GM19324 (cell line): ENCODE measurements around the gene RNF214.
"Not testable (repeated sequence)": the region's sequence is repeated elsewhere in the genome, so short reads cannot be mapped to it uniquely, and the experiment has no call there.

Source experiments
- ATAC-seq: cut with Tn5 transposase; IDR thresholded peaks from one replicate; pipeline ENCODE4 v1.9.1; 2021; ENCODE audit warnings: mild to moderate bottlenecking, moderate library complexity; ENCODE audit not compliant: unreplicated experiment, low FRiP score

Gene RNF214

DNA sequence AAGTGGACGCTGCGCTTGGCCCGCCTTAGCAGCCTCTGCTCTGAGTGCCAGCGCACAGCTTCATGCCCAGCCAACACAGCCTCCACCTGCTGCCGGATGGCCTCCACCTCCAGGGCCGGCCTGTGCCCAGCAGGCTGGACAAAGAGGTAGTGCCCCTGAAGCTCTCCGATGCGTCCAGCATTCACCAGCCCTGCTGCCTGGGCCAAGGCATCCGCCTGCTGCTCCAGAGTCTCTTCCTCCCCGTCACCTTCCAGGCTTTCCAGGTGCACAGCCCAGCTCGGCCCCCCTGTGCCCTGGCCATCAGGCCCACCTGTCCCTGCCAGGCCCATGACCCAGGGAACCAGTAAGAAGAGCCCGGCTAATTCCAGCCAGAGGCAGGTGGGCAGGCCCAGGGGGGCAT lies 3.1 kb upstream of the RNF214 start:
- no peak for ATAC-seq

GRCh38 chr11:117229931-117230285 lies 2.6 kb upstream of the RNF214 start:
- no peak for ATAC-seq

DNA sequence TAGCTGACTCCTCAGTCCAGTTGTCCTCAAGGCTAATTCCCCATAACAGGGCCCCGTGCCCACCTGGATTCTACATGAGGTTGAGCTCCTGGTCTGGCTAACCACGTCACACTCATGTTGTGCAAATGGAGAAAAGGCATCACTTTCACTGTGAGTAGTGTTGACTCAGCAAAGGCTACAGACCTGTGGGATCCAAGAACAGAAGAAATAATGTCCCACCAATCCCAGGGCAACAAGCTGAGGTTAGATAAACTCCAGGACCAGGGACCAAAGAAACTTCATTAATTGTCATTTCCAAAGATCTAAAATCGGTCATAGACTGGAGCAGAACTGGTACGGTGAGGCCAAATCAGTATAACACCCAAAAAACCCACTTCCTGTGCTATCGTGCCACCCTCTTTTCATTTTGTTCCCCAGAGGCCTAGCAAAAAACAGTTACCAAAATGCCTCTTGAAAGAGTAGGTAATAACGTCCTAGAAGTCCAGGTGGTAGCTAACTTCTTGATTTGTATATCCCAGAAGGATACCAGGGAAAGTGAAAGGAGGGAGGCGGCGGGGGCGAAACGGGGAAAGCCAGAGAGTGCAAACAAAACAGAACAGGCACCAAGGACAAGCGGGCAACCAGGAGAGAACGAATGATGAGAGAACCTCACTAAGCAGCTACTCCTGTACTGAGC lies 2.0 kb upstream of the RNF214 start:
- ATAC-seq: no peak

DNA sequence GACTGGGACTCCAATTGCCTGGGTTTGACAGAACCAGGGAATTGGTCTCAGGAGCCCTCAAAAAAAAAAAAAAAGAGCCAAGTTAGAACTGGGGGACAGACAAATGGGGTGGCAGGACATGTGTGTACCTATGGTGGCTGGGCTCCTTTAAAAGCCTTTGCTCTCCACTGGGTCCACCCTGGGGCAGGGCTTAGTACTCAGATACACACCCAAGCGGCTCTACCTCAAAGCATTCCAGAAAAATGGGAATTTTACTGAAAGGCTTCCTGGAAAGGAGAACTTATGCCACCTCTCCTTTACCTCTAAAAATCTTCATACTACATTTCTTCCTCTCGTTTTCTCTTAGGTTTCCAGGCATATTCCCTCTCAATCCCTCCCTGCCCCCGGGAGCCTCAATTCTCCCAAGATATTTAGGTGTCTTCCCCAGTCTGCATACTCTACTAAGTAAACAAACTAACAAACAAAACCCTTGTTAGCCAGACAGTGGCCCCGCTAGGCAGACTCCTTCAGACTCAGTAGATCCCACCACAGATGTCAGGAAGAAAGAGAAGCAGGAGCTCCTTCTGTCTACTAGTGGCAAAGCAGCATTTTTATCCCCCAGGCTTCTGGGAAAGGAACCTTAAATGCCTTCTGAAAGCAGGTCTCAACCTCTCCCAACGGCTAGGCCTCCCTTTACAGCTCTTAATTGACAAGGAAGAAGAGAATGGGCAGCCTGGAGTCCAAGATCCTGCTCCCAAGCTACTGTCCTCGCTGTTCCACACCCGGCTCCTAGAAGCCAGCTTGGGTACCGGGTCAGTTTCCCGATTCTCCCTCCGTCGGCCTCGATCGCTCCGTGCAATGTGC lies 1.3 kb upstream of the RNF214 start:
- no peak for ATAC-seq

DNA sequence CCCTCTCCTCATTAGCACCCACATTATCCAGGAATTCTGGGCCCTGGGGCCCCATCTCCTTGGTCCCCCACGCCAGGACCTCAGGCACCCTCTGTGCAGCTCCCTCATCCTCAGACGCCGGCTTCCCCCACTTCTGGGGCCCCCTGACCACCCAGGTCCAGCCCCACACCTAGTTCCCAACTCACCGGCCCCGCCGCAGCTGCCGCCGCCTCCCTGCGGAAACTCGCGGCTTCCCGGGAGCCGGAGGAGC lies 704 bp upstream of the RNF214 start, which contains the start of gene PCSK7:
Gene PCSK7 (minus strand): TSS at position 232 of the 250 bp plus-strand sequence. CDS start 2,229 bp downstream, outside the sequence.
- ATAC-seq: no peak

DNA sequence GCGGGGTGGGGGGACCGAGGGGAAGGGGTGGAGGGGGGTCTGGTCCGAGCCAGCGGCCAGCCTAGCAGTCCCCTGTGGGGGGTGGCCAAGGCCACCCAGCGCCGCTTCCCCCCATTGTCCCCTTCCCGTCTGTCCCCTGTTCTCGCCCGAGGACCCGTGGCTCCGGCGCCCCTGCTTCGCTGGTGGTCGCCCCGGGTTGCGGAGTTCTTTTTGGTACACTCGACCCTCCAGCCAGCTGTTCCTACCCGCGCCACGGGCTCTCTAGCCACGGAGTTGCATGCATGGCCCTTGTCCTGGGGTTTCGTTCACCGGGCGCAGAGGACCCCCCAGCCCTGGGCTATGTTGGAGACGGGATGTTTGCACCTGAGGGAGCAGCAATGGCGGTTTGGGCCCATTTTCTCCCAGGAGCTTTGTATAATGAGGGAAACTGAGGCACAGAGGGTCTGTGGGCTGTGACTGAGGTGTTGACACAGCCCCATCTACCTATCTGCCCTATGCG lies 489 bp downstream of the RNF214 start:
- no peak for ATAC-seq

- no peak for ATAC-seq
Measured at GRCh38 chr11:117238221-117238620, 5.8 kb downstream of the RNF214 start.

DNA sequence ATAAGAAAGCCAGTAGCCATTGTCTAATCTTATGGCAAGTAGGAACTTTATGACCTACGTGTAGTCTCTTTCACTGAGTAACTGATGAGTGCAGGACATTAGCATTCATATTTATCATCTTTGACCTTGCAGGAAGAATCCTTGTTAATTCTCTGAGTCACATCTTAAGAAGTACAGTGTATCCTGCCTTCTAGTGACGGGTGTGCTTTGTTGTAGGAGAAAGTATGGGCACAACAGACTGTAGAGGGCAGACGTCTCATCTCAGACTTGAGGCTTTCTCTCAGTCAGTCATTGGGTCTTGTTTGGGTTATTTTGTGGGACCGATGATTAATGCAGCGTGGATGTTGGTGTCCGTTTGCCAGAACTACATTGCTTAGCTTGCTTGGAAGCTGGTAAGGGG lies 6.8 kb downstream of the RNF214 start:
- ATAC-seq: no peak

- no peak for ATAC-seq
Measured at GRCh38 chr11:117248341-117248740, 15.9 kb downstream of the RNF214 start.

DNA sequence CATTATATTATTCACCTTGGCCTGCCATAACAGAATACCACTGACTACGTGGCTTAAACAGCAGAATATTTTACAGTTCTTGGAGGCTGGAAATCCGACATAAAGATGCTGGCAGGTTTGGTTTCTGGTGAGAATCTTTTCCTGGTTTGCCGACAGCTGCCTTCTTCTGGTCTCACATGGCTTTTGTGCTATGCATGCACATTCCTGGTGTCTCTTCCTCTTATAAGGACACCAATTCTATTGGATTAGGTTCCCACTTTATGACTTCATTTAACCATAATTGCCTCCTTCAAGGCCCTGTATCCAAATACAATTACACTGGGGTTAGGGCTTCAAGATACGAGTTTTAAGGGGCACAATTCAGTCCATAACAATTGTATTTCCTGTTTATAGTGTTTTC lies 17.1 kb downstream of the RNF214 start:
- no peak for ATAC-seq

- ATAC-seq: no peak
Measured at GRCh38 chr11:117251506-117251905, 19.0 kb downstream of the RNF214 start.

GRCh38 chr11:117255966-117256365 lies 23.5 kb downstream of the RNF214 start:
- ATAC-seq: no peak

- no peak for ATAC-seq
Measured at GRCh38 chr11:117256573-117256972, 24.1 kb downstream of the RNF214 start.

GRCh38 chr11:117258576-117258975 lies 26.1 kb downstream of the RNF214 start:
- ATAC-seq: no peak

DNA sequence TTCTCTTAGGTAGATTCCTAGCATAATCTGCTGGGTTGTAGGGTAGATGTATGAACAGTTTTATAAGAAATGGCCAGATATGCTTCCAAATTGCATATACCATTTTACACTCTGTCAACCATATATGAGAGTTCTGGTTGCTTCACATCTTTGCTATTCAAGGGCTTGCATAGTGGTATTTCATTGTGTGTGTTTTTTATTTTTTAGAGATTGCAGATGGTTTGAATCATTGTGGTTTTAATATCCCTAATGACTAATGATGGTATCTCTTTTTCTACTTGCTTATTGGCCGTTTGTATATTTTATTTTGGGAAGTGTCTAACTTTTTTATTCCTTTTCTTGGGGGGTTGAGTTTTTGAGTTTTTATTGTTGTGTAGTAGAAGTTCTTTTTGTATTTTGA lies 26.9 kb downstream of the RNF214 start:
- no peak for ATAC-seq

DNA sequence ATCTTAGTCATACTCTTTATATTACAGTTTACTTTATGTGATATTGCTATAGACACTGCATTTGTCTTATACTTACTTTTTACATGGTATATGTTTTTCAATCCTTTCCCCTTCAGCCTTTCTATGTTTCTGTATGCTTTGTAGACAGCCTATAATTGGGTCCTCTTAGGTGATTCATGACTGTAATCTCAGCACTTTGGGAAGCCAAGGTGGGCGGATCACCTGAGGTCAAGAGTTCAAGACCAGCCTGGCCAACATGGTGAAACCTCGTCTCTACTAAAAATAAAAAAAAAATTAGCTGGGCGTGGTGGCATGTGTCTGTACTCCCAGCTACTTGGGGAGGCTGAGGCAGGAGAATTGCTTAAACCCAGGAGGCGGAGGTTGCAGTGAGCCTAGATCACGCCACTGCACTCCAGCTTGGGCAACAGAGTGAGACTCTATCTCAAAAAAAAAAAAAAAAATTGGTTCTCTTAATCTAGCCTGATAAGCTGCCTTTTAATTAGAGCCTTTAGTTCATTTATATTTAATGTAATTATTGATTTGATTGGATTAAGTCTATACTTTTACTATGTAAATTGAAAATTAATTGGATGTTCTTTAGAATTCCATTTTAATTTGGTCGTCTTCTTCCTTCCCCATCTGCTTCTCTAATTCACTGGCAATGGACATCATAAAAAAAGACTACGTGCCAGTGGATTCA lies 32.3 kb downstream of the RNF214 start:
- ATAC-seq: not testable (repeated sequence)

GRCh38 chr11:117265745-117266144 lies 33.3 kb downstream of the RNF214 start:
- no peak for ATAC-seq

DNA sequence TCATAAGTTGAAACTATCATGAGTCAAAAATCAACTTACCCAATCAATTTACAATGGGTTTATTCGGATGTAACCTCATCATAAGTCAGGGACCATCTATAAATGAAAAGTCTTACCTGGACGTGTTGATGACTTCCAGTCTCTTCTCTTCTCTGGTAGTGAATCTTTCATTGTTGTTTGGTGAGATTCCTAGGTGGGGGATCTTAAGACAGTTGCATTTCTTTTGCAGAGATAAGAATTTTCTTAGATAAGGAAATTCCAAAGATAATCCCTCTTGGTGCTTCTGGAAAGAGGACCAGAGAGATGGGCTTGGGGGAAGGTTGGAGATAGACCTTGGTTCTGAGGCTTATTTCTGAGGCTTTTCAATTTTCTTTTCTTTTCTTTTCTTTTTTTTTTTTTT lies 37.4 kb downstream of the RNF214 start:
- no peak for ATAC-seq

DNA sequence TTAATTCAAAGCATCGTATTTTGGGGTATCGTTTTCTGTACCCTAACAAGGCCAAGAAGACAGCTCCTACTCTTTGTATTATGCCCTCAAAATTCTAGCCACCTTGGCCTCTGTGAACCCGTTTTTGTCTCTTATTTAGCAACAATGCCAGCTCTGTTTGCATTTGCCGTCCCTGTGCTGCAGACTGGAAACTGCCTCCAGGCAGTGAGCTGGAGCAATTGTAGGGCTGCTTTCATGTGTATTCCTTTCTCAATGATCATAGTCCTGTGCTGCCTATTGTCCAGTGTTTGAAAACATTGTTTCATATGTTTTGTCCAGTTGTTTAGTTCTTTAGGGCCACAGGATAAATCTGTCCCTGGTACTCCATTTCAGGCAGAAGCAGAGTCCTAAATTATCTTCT lies 38.7 kb downstream of the RNF214 start:
- no peak for ATAC-seq

- ATAC-seq: not testable (repeated sequence)
Measured at GRCh38 chr11:117272175-117272574, 39.7 kb downstream of the RNF214 start.

GRCh38 chr11:117273550-117274289 lies 41.2 kb downstream of the RNF214 start:
- no peak for ATAC-seq
